Fibroblast of villous mesenchyme (primary cell): ENCODE measurements around the gene RPS15A. TPM values are rescaled to one million over a fixed set of nuclear protein-coding genes. Genes with fewer than 3 reads are reported as not detected.
"Not testable (repeated sequence)": the region's sequence is repeated elsewhere in the genome, so short reads cannot be mapped to it uniquely, and the experiment has no call there.

Experiments used
- DNase-seq: peaks from one replicate; pipeline ENCODE4 v3.0.0-alpha.2; 2010; ENCODE audit warnings: low read depth
- H3K4me3 ChIP-seq: 2 replicates; pipeline ENCODE4 v1.5.1; 2011; ENCODE audit warnings: low read depth, mild to moderate bottlenecking, low read length
- CTCF ChIP-seq: IDR thresholded peaks from 2 replicates; pipeline ENCODE4 v1.5.1; 2012; ENCODE audit warnings: low read depth, mild to moderate bottlenecking, low read length; ENCODE audit not compliant: insufficient read depth
- total RNA-seq: library from RNA; depleted of rRNA; stranded (reverse); fragments of >200 nt; gene quantifications from 2 replicates; pipeline ENCODE4 v1.2.3, GENCODE V29; 2012

Gene RPS15A
- total RNA-seq, 1 donor = 1,016 TPM

GRCh38 chr16:18759598-18760520 is 30.3 kb downstream of the RPS15A start:
- peak; percentile 57 for TF ChIP-seq CTCF
- H3K4me3 ChIP-seq, DNase-seq: not testable (repeated sequence)

GRCh38 chr16:18757960-18758660 is 32.0 kb downstream of the RPS15A start:
- not testable (repeated sequence) for DNase-seq, H3K4me3 ChIP-seq

GRCh38 chr16:18756639-18757038 is 33.5 kb downstream of the RPS15A start:
- H3K4me3 ChIP-seq, DNase-seq: not testable (repeated sequence)

GRCh38 chr16:18742870-18743269 is 47.3 kb downstream of the RPS15A start:
- DNase-seq, H3K4me3 ChIP-seq: not testable (repeated sequence)

- not testable (repeated sequence) for DNase-seq, H3K4me3 ChIP-seq
Observed at GRCh38 chr16:18740027-18740426, 50.1 kb downstream of the RPS15A start.

- not testable (repeated sequence) for DNase-seq, H3K4me3 ChIP-seq
Observed at GRCh38 chr16:18738768-18739167, 51.4 kb downstream of the RPS15A start.

GRCh38 chr16:18734279-18734678 is 55.9 kb downstream of the RPS15A start:
- DNase-seq, H3K4me3 ChIP-seq: not testable (repeated sequence)

Other genes starting within 250 kb of the RPS15A start
- 101 and 124 TPM in 2 replicates for gene NOMO2, start 228.2 kb downstream of the RPS15A start, total RNA-seq
- gene ARL6IP1, start 11.2 kb upstream of the RPS15A start, total RNA-seq = 161 and 369 TPM in 2 replicates
- 77.0 and 88.5 TPM in 2 replicates for gene SMG1, start 136.1 kb upstream of the RPS15A start, total RNA-seq
- gene TMC7, start 193.6 kb upstream of the RPS15A start, total RNA-seq = under 0.01 and 0.32 TPM in 2 replicates